ENCODE data around the gene MAST4. TPM values are rescaled to one million over a fixed set of nuclear protein-coding genes. Genes with fewer than 3 reads are reported as not detected.
A peak's percentile ranks its signal among the peaks of the same experiment; 100 is the strongest.

MAST4 gene
- total RNA-seq, 1 experiment from 2014 or later, result 0.40 TPM

- DNase-seq (ENCODE audit: low spot score), result no peak
These were observed 307.5 kb downstream of the MAST4 start for GRCh38 chr5:66903709-66904108.

- DNase-seq (ENCODE audit: low spot score), result no peak
These were observed 308.0 kb downstream of the MAST4 start for GRCh38 chr5:66904189-66904588.

DNA sequence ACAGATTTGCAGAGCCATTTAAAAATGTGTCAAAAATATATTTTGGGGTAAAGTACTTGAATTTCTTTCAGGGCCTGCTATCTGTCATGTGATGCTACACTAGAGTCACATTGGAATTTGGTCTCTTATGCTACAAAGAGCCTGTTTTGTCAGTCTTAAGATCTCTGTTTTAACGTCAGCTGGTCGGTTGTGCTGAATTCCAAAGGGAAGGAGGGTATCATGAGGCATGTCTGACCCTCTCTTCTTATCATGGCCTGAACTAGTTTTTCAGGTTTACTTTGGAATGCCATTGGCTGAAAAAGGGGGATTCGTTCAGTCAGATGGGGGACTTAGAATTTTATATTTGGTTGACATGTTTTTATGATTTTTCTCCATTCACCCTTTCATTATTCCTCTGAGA lies 309.8 kb downstream of the MAST4 start:
- no peak for DNase-seq (ENCODE audit: low spot score)

GRCh38 chr5:66908230-66908629 lies 312.0 kb downstream of the MAST4 start:
- DNase-seq (ENCODE audit: low spot score), result no peak

GRCh38 chr5:66909364-66909763 lies 313.2 kb downstream of the MAST4 start:
- DNase-seq (ENCODE audit: low spot score), result no peak

- DNase-seq (ENCODE audit: low spot score), result no peak
These were observed 316.6 kb downstream of the MAST4 start for GRCh38 chr5:66912787-66913186.

- DNase-seq (ENCODE audit: low spot score), result no peak
These were observed 319.3 kb downstream of the MAST4 start for GRCh38 chr5:66915531-66915930.

- DNase-seq (ENCODE audit: low spot score), result no peak
These were observed 326.7 kb downstream of the MAST4 start for GRCh38 chr5:66922881-66923280.

- no peak for DNase-seq (ENCODE audit: low spot score)
These were observed 327.3 kb downstream of the MAST4 start for GRCh38 chr5:66923457-66923856.

DNA sequence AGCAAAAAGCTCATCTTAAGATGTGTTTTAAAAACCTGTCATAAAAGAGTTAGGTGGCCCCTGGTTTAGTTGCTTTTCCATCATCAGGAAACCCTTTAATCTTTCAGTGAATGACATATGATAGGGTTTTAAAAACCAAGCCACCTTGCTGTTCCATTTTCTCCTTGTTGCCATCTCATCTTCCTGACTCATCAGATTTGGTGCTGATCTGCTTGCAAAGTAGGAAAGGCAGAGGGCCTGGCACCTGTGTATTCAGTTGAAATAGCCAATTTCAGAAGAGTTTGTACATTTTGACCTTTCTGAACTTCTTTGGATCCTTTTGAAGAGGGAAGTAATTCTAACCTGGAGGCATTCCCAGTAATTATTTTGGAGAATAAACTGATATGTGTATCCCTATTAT lies 327.7 kb downstream of the MAST4 start:
- no peak for DNase-seq (ENCODE audit: low spot score)

- DNase-seq (ENCODE audit: low spot score), result no peak
These were observed 330.9 kb downstream of the MAST4 start for GRCh38 chr5:66927140-66927539.

DNA sequence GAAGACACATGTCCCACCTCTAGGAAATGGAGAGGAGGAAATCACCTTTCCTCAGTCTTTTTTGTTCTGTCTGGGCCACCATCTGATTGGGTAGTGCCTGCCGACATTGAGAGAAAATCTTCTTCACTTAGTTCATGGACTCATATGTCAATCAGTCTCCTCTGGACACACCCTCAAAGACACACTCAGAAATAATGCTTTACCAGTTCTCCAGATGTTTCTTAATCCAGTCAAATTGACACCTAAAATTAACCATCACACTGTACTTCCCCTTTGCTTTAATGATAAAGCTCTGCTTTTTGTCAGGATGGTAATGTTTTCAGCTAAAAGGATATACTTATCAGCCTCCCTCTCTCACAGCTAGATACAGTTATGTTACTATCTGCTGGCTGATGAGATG lies 333.1 kb downstream of the MAST4 start:
- no peak for DNase-seq (ENCODE audit: low spot score)

DNA sequence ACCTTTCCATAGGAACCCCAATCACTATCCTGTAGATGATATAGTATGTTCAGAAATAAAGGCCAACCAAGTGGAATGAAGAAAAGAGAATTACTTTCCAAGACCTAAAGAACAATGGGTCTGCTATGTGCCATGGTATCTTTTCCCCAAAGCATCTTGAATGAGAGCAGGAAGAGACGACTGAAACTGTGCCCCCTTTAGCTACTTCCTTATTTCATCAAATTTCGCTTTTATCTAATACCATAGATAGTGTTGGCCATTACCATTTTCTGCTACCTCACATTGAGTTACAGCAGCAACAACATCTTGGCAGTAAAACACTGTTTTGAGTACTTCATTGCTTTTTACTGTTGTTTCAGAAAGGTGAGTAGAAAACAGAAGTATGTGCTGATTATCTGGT lies 333.8 kb downstream of the MAST4 start:
- no peak for DNase-seq (ENCODE audit: low spot score)

DNA sequence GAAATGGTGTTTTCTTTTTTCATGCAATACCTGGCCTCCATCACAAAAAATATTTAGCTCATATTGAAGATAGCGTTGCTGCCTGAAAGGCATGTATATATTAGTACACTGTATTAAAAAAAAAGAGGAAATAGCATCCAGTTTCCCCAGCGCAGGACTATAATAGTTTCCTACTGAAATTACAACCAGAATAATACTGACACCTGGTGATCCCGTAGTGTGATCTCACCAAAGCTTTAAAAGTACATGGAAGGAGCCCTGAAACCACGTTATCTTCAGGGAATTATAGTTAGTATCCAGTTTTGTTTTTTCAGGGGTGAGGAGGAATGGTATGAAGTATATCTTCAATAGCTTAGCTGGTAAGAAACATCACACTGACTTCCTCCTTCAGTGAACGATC lies 335.5 kb downstream of the MAST4 start:
- DNase-seq (ENCODE audit: low spot score), result no peak

- DNase-seq (ENCODE audit: low spot score), result no peak
These were observed 336.3 kb downstream of the MAST4 start for GRCh38 chr5:66932457-66932856.

GRCh38 chr5:66933066-66933465 lies 336.9 kb downstream of the MAST4 start:
- DNase-seq (ENCODE audit: low spot score), result peak; percentile 3

GRCh38 chr5:66939094-66939493 lies 342.9 kb downstream of the MAST4 start:
- no peak for DNase-seq (ENCODE audit: low spot score)

DNA sequence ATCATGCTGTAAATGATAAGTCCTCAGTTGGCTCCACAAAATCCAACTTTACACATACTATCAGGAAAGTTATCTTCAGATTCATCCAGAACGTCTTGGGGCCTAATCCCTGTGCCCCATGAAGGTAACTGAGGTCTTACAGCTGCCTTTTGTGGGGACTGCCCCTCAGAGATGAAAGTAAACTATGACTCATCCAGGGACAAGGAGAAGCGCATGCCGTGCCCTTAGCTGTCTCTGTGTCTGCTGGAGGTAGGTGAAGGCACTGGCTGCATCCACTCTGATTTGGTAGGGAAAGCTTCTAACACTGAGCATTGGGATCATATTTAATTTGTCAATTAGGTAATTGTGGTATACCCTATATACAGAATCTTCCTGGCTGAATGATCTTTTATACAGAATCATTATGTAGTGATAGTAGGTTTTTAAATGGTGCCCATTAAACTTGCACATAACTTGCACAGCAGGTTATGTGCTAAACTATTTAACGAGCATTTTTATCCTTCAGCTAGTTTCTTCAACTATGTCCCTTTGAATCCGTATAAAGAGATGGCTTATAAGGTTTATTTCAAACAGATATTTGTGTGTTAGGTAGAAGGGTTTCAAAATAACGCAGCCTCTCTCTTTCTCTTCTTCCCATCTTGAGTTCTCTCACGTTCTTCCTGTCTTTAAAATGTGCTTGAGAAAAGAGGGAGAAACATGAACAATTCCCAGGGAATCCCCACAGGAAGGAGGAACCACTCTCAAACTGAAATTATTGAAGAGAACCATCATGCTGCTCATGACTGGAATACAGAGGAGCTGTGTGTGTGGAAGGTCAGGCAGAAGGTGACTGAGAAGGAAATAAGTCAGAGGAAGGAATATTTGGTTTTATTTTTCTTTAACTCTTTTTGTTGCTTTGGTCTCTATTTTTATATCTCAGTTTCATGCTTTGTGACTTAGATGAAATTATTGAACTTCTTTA lies 349.5 kb downstream of the MAST4 start:
- no peak for DNase-seq (ENCODE audit: low spot score)

GRCh38 chr5:66947458-66947857 lies 351.3 kb downstream of the MAST4 start:
- no peak for DNase-seq (ENCODE audit: low spot score)

- DNase-seq (ENCODE audit: low spot score), result no peak
These were observed 352.9 kb downstream of the MAST4 start for GRCh38 chr5:66949066-66949465.

- DNase-seq (ENCODE audit: low spot score), result no peak
These were observed 356.0 kb downstream of the MAST4 start for GRCh38 chr5:66952153-66952552.

GRCh38 chr5:66956439-66956838 lies 360.2 kb downstream of the MAST4 start:
- no peak for DNase-seq (ENCODE audit: low spot score)

GRCh38 chr5:66958201-66958979 lies 362.2 kb downstream of the MAST4 start:
- no peak for DNase-seq (ENCODE audit: low spot score)
